Measurements from ENCODE around the gene CPLANE2. TPM values are rescaled to one million over a fixed set of nuclear protein-coding genes. Genes with fewer than 3 reads are reported as not detected.
"Not testable (repeated sequence)": the region's sequence is repeated elsewhere in the genome, so short reads cannot be mapped to it uniquely, and the experiment has no call there.

CPLANE2 gene
- total RNA-seq, 1 donor from 2014 or later, result 3.5 TPM

- Mint-ChIP-seq H3K4me1 (ENCODE audit: low read depth, unreplicated experiment) (peaks cover 2% of the 10 kb centered on the region), H3K4me3 (ENCODE audit: unreplicated experiment) (peak overlapping the region; percentile 75), H3K9me3 (ENCODE audit: unreplicated experiment) (peaks cover 3% of the 10 kb centered on the region), H3K27me3 (ENCODE audit: unreplicated experiment) (peaks cover 19% of the 10 kb centered on the region), H3K36me3 (ENCODE audit: unreplicated experiment) (no peaks in the 10 kb centered on the region), H3K27ac (ENCODE audit: unreplicated experiment) (no peak overlapping the region)
- peak; percentile 85 for DNase-seq
- TF ChIP-seq CTCF (IDR thresholded peaks at IDR 0.05; ENCODE audit: partially characterized antibody, unreplicated experiment), result no peak
Observed at GRCh38 chr1:16226490-16227179, 10.3 kb downstream of the CPLANE2 start.

GRCh38 chr1:16226129-16226489 is 10.9 kb downstream of the CPLANE2 start:
- no peak for TF ChIP-seq CTCF (IDR thresholded peaks at IDR 0.05; ENCODE audit: partially characterized antibody, unreplicated experiment)
- Mint-ChIP-seq H3K9me3 (ENCODE audit: unreplicated experiment) (peaks cover 6% of the 10 kb centered on the region), H3K27ac (ENCODE audit: unreplicated experiment) (no peak overlapping the region), H3K27me3 (ENCODE audit: unreplicated experiment) (peaks cover 19% of the 10 kb centered on the region), H3K4me1 (ENCODE audit: low read depth, unreplicated experiment) (peaks cover 2% of the 10 kb centered on the region), H3K36me3 (ENCODE audit: unreplicated experiment) (no peaks in the 10 kb centered on the region), H3K4me3 (ENCODE audit: unreplicated experiment) (peak overlapping the region; percentile 75)
- no peak for DNase-seq

- Mint-ChIP-seq H3K4me1 (ENCODE audit: low read depth, unreplicated experiment) (peaks cover 2% of the 10 kb centered on the region), H3K9me3 (ENCODE audit: unreplicated experiment) (peaks cover 6% of the 10 kb centered on the region), H3K27me3 (ENCODE audit: unreplicated experiment) (peaks cover 19% of the 10 kb centered on the region), H3K27ac (ENCODE audit: unreplicated experiment) (no peak overlapping the region), H3K36me3 (ENCODE audit: unreplicated experiment) (no peaks in the 10 kb centered on the region), H3K4me3 (ENCODE audit: unreplicated experiment) (no peak overlapping the region)
- TF ChIP-seq CTCF (IDR thresholded peaks at IDR 0.05; ENCODE audit: partially characterized antibody, unreplicated experiment), result no peak
- DNase-seq, result no peak
Observed at GRCh38 chr1:16224472-16224871, 12.5 kb downstream of the CPLANE2 start.

- H3K27me3 Mint-ChIP-seq (ENCODE audit: unreplicated experiment), result peaks cover 16% of the 10 kb centered on the region
- not testable (repeated sequence) for H3K27ac Mint-ChIP-seq (ENCODE audit: unreplicated experiment); H3K36me3 Mint-ChIP-seq (ENCODE audit: unreplicated experiment); H3K4me3 Mint-ChIP-seq (ENCODE audit: unreplicated experiment); H3K9me3 Mint-ChIP-seq (ENCODE audit: unreplicated experiment); DNase-seq; H3K4me1 Mint-ChIP-seq (ENCODE audit: low read depth, unreplicated experiment)
Observed at GRCh38 chr1:16222716-16223115, 14.3 kb downstream of the CPLANE2 start.

GRCh38 chr1:16221499-16221898 is 15.5 kb downstream of the CPLANE2 start:
- Mint-ChIP-seq H3K4me1 (ENCODE audit: low read depth, unreplicated experiment) (peaks cover 1% of the 10 kb centered on the region), H3K27ac (ENCODE audit: unreplicated experiment) (no peak overlapping the region), H3K27me3 (ENCODE audit: unreplicated experiment) (peaks cover 11% of the 10 kb centered on the region), H3K4me3 (ENCODE audit: unreplicated experiment) (no peak overlapping the region), H3K36me3 (ENCODE audit: unreplicated experiment) (no peaks in the 10 kb centered on the region), H3K9me3 (ENCODE audit: unreplicated experiment) (peaks cover 6% of the 10 kb centered on the region)
- TF ChIP-seq CTCF (IDR thresholded peaks at IDR 0.05; ENCODE audit: partially characterized antibody, unreplicated experiment), result no peak
- DNase-seq, result no peak

All from glutamatergic neuron (in vitro differentiated cells).